GM12873 (cell line): ENCODE data around the gene P2RX6.

Experiments used
- TF ChIP-seq, protein P1 (sequence below): IDR thresholded peaks from 2 replicates; pipeline ENCODE4 v1.5.1; 2012; ENCODE audit warnings: low read depth, mild to moderate bottlenecking, moderate library complexity, low read length, control low read depth; ENCODE audit not compliant: insufficient read depth; ENCODE audit errors: missing control alignments

P2RX6 gene

DNA sequence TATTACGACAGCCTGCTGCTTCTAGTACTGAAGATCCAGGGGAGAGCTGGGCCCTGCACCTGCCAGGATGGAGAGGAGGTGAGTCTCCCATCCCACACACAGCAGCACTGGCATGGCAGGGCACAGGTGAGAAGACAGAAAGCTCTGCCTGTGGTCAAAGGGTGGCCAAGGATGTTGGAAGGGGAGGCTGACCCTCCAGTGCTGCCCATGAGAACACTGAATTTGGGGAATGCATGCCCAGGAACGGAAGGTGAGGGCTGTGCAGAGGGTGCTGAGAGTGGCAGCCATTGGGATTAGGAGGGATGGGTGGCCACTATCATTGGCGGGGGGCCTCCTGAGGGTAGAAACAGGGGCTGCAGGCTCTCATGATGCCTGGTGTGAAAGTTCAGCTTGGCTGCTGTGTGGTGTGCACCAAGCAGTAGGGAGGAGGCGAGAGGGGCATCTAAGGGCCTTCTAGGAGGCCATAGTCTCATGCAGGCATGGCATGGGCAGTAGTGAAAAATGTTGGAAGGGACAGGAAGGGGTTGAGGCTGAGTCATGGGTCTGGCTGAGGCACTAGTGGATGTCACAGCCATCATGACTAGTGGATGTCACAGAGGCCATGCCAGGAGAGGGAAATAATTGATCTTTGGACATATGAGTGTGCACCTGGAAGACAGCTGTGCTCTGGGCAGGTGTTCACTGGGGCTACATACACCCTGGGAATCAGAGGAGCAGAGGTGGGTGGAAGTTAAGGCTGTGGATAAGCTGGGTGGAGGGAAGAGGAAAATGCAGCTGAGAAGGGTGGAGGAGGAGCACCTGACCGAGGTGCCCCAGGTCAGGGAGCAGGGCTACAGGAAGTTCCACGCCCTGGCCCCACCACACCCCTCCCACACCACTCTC is 28.3 kb downstream of the P2RX6 start:
- TF ChIP-seq, protein P1, sequence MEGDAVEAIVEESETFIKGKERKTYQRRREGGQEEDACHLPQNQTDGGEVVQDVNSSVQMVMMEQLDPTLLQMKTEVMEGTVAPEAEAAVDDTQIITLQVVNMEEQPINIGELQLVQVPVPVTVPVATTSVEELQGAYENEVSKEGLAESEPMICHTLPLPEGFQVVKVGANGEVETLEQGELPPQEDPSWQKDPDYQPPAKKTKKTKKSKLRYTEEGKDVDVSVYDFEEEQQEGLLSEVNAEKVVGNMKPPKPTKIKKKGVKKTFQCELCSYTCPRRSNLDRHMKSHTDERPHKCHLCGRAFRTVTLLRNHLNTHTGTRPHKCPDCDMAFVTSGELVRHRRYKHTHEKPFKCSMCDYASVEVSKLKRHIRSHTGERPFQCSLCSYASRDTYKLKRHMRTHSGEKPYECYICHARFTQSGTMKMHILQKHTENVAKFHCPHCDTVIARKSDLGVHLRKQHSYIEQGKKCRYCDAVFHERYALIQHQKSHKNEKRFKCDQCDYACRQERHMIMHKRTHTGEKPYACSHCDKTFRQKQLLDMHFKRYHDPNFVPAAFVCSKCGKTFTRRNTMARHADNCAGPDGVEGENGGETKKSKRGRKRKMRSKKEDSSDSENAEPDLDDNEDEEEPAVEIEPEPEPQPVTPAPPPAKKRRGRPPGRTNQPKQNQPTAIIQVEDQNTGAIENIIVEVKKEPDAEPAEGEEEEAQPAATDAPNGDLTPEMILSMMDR, result no peak

DNA sequence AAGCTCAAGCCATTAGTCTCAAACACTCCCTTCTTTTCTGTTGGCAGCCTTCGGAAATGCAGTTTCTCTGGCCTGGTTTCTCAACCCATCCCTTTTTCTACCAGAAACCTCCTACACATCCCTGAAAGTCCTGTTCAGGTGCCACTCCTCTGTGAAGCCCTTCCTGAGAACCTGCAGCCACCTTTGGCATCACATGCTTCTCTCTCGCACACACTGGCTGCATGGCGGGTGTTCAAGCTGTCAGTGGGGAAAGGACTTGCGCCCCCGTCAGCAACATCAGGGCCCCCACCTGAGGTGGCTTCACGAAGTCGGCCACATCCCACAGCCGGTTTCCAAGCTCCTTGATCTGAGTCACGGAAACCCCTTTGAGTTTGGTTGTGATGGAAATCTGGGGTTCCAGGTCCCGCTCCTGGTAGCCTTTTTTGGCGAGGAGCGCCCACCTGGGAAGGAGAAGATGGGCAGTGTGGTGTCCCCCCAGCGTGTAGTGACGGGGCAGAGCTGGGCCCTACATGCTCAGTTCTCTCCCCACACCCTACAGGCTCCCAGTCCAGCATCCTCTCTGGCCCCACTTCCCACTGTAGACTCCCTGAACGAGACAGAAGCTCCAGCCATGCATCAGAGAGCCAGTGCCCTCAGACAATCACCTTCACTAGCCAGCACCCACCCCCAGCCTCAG is 29.0 kb downstream of the P2RX6 start:
- TF ChIP-seq, protein P1, result no peak

DNA sequence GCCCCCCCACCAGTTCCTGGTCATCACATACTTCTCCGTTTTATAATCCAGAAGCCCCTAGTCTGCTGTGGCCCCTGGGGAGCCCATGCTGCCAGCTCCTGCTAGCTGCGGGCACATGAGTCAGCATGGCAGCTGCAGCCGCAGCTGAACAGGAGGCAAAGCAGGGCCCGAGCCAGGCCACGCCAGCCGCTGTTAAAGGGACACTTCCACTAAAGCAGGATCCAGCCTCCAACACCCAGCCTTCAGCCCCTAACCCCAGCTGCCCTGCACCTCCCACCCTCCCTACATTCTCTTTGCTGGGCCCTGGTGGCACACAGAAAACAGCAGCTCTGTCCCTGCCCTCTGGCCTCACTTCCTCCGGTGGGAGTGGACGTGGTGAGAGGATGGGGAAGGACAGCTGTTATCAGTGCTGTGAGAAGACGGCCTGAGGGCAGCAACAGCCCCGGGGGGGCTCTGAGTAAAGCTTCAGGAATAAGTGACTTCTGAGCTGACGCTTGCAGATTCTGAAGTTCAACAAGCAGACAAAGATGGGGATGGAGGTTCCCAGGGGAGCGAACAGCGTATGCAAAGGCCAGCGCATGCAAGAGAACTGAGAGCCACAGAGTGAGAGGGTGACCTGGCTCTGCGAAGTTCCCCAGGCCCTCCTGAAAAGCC is 30.1 kb downstream of the P2RX6 start:
- TF ChIP-seq, protein P1, result no peak

DNA sequence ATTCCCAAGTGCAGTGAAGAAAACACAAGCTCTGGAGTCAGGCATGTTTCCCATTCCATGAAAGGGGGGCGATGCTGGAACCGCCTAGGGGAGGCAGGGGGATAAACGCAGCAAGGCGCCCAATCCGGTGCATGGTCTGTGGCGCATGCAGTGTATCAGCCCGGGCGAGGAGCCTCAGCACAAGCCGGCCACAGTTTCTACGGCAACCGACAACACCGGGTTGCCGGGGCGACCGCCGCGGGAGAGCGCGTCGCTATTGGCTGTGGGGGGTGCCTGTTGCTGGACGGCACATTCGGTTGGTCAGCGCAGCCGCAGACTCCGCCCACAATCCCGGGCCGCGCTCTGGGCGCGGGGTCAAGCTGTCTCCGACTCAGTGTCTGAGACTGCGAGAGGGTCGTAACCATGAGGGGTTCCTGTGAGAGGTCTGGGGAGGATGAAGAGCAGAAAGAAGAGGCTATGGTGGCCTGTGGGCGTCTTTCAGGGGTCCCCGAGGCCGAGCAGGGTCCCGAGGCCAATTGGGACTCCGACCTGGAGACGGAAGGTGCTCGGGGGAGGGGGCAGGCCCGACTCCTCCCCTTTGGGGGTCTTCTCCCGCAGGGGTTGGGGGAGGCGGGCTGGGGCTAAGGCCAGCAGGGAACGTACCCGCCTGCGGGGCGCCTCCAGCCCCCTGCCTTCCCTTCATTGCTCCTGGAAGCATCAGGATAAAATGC is 30.8 kb downstream of the P2RX6 start, which contains the start of gene LRRC74B:
LRRC74B (plus strand) TSS at position 362 of the 710 bp plus-strand sequence; CDS start at position 403, 41 bp downstream.
- TF ChIP-seq, protein P1, result no peak

DNA sequence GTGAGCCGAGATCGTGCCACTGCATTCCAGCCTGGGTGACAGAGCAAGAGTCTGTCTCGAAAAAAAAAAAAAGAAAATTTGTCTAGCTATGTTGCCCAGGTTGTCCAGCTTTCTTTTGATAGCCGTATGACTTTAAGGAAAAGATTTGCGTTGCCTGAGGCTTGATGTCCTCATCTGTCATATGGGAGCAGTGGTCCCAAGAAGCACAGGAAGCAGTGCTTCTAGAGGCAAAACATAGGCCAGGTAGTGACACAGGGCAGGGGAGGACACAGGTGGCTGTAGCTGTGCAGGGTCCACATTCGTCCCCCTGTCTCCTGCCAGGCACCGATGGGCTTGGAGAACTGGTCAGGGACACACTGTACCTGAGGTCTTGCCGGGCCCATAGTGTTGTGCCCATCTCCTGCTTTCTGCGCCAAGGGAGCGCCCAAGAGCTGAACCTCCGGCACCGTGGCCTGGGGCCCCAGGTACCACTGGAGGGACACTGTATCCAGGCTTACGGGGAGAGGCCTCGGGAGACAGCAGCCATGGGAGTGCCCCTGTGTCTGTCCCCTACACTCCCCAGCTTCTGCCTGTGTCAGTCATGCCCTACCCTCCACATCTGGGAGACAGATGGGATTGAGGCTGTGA is 32.2 kb downstream of the P2RX6 start:
- TF ChIP-seq, protein P1, result no peak

DNA sequence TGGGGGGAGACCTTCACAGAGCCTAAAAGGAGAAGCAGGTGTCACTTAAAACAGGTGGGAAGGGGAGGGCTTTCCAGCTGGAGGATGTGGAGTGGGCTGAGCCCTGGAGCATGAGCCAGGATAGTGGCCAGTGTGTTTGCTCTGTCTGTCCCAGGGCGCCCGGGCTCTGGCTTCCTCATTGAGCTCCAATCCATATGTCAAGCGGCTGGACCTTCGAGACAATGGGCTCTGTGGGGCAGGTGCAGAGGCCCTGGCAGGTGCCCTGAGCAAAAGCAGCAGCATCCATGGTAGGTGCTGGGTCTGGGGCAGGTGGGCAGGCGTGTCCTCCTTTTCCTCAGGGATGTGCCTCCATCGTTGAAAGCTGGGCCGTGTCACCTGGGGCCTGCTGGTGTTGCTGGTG is 32.8 kb downstream of the P2RX6 start:
- TF ChIP-seq, protein P1, result no peak
